Measurements from ENCODE around the gene LRRC37A3.
"Not testable (repeated sequence)": the region's sequence is repeated elsewhere in the genome, so short reads cannot be mapped to it uniquely, and the experiment has no call there.

Gene LRRC37A3

GRCh38 chr17:64919289-64920025, at the start of gene LRRC37A3:
TSS of gene LRRC37A3 (minus strand) at chr17:64919478. CDS start at chr17:64897257, 22,221 bp downstream.
- DNase-seq, result peak; percentile 100

GRCh38 chr17:64965873-64966287, 46.6 kb upstream of the LRRC37A3 start:
- peak; percentile 83 for DNase-seq

DNA sequence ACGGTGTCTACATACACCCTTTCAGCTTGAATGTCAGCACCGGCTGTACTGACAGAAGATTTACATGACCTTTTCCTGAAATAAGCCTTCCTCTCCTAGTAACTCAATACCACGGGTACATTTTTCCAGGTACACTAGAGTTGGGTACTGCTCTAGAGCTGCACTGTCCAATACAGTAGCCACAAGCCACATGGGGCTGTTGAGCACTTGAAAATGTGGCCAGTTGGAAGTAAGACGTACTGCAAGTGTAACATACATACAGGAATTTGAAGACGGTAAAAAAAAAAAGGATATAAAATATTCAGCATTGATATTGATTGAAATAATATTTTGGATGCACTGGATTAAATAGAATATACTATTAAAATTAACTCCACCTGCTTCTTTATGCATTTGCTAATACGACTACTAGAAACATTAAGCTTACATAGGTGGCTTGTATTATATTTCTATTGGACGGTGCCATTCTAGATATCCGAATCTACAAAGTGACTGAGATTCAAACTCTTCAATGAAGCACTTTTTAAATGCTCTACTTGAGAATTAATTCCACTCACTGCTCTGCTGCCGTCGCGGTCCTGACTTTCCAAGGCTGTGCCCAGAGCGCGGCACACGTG, 46.1 kb upstream of the LRRC37A3 start:
- not testable (repeated sequence) for DNase-seq

- no peak for DNase-seq
Measured at GRCh38 chr17:64964796-64965195, 45.5 kb upstream of the LRRC37A3 start.

DNA sequence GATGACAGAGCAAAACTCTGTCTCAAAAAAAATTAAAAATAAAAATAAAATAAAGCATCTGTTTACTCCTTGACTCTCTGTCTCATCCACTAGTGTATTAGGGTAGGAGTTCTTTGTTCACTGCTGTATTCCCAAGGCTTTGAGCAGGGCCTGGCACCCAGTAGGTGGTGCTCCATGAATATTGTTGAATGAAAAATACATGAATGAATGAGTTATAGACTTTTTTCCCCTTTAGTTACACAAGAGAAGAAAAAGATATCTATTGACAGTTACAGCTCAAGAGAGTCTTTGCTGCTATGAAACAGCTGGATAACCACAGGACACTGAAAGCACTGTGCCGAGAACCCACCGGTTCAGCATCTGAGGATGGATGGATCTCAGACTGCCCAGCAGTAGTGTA, 44.5 kb upstream of the LRRC37A3 start:
- DNase-seq, result not testable (repeated sequence)

DNA sequence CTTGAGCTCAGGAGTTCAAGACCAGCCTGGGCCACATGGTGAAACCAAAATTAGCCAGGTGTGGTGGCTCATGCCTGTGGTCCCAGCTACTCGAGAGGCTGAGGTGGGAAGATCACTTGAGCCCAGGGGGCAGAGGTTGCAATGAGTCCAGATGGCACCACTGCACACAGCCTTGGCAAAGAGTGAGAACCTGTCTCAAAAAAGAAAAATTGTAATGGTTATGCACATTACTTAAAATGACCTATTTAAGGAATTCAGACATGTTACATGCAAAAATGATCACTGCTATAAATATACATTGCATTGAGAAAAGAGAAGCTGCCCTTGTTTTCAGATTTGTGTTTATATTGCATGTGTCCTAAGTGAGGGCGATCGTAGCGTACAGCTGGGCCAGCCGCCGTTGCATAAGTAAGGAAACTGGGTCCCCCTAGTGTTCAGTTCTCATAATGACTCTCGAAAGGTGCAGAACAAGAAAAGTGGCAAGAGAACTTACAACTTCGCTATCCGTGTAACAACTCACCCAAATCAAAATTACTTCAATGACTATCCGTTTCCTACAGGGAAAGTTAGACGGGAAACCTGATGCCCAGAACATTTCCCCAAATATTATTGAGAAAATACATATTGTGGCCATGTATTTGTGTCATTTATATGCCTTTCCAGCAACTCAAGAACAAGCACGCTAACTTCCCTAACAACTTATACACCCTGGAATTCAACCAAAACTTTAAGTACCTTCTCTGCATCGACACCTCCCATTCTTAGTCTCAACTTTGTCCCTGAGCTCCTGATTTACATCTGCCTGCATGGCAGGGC, 42.5 kb upstream of the LRRC37A3 start:
- DNase-seq, result peak; percentile 60

DNA sequence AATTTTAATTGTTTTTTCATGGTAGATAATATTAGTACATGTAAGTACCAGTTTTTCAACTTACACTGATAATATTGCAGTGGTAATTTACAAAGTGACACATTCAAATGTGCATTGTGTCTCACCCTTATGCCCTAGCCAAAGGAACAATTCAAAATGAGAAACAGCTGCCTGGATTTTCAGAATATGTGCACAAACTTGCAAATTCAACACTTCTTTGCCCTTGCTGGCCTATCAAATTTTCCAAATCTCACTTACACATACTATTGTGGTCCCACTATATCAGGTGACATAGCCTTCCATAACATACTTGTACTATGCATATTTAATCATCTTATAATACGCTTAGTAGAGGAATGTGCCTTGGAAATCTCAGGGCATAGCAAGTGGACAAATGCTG, 32.6 kb upstream of the LRRC37A3 start:
- DNase-seq, result no peak

GRCh38 chr17:64950871-64951270, 31.6 kb upstream of the LRRC37A3 start:
- DNase-seq, result no peak

DNA sequence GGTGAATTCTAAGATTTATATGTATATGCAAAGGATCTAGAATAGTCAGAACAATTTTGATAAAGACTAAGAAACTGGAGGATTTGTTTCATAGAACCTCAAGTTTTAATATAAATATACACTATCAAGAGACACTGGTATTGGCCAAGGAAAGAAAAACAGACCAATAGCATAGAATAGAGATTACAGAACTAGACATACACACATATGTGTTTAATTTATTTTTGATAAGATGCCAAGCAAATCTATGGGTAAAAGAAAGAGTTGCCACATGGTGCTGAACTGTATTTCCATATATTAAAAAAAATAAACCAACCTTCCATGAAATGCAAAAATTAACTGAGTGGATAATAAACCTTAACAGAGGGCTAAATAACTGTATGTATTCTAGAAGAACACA, 27.9 kb upstream of the LRRC37A3 start:
- no peak for DNase-seq

DNA sequence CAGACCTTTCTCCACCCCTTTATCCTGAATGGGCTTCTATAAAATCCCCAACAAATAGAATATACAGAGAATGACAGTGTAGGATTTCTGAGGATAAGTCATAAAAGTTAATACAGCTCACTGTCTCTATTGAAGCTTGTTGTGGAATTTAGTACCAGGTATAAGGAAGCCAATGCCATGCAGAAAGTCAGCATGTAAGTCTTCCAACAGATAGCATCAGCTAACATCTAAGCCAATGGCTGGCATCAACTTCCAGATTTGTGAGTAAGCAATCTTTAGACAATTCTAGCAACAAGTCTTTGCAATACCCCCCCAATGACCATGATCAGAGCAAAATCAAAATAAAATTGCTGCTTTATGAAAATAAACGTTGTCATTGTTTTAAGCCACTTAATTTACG, 22.5 kb upstream of the LRRC37A3 start:
- no peak for DNase-seq

DNA sequence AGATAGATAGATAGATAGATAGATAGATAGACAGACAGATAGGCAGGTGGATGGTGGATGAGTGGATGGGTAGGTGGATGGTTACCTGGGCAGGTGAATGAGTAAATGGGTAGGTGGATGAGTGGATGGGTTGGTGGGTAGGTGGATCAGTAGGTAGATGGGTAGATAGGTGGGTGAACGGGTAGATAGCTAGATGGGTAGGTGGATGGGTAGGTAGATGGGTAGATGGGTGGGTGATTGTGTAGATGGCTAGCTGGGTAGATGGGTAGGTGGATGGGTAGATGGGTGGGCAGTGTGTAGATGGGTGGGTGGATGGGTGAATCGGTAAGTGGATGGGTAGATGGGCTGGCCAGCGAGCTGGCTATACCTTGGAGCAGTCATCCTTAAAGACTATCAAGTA, 21.8 kb upstream of the LRRC37A3 start:
- DNase-seq, result no peak

DNA sequence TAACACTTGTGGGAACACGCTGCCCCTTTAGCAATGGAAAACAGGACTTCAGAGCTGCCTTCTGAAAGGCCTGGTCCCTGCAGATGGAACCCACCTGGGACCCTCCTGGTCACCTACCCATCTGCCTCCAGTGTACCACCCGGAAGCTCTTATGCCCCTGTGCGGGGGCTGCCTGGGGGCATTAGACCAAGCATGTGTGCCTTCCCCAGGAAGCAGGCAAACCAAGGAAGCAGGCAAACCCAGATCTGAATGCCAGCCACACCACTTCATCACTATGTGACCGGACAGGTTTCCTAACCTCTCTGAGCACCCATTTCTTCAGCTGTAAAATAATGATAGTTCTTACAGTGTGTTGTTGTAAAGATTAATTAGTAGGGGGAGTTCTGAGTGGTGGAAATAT, 20.8 kb upstream of the LRRC37A3 start:
- no peak for DNase-seq

GRCh38 chr17:64938925-64939474, 19.7 kb upstream of the LRRC37A3 start:
- peak; percentile 66 for DNase-seq

- DNase-seq, result no peak
Measured at GRCh38 chr17:64938290-64938689, 19.0 kb upstream of the LRRC37A3 start.

GRCh38 chr17:64936117-64936516, 16.8 kb upstream of the LRRC37A3 start:
- no peak for DNase-seq

DNA sequence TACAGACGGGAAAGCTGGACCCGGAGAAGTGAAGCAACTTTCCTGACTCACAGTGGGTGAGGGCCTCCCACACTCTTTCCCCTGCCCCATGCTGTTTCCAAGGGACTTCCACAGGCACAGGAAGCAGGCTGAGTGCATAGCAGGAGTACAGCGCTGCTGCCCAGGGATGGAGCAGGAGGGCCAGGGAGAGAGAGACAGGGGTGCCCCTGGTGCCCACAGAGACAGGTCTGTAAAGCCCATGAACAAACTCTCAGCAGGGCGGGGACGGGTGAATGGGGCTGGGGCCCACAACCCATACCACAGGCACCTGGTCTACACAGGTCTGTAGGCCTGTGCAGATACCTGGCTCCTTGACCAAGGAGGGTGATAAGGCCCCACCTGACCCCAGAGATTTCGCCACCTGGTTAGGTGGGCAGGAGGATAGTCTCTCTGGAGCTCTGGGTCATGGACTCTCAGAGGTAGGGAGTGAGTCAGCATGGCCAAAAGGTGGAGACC, 15.1 kb upstream of the LRRC37A3 start:
- not testable (repeated sequence) for DNase-seq

DNA sequence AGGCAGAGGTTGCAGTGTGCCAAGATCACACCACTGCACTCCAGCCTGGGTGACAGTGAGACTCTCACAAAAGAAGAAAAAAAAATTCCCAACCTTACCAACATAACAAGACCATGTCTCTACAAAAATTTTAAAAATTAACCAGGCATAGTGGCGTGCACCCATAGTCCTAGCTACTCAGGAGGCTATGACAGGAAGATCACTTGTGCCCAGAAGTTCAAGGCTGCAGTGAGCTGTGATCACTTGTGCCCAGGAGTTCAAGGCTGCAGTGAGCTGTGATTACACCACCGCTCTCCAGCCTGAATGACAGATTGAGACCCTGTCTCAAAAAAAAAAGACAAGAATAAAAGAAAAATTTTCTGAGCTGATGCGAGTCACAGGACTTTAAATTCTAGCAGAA, 13.6 kb upstream of the LRRC37A3 start:
- not testable (repeated sequence) for DNase-seq

GRCh38 chr17:64930374-64930773, 11.1 kb upstream of the LRRC37A3 start:
- not testable (repeated sequence) for DNase-seq

DNA sequence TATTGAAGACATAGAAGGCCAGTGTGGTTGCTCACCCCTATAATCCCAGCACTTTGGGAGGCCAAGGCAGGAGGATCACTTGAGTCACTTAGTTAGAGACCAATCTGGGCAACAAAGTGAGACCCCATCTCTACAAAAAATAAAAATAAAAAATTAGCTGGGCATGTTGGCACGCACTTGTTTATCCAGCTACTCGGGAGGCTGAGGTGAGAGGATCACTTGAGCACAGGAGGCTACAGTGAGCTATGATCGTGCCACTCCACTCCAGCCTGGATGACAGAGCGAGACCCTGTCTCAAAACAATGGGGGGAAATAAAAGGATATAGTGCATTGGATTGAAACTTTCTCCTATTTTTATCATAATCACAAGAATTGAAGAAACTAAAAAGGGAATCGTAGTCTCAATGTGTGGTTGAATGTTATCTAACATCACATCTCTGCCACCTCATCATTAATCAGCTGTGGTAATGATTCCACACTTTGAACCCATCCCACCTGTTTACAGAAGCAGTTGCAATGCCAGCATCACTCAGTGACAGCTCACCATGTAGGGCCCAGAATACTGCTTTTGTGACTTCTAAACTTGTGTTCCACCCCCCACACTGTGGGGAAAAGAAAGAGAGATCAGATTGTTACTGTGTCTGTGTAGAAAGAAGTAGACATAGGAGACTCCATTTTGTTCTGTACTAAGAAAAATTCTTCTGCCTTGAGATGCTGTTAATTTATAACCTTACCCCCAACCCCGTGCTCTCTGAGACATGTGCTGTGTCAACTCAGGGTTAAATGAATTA, 10.3 kb upstream of the LRRC37A3 start:
- DNase-seq, result peak; percentile 57

GRCh38 chr17:64928701-64929100, 9.4 kb upstream of the LRRC37A3 start:
- not testable (repeated sequence) for DNase-seq

DNA sequence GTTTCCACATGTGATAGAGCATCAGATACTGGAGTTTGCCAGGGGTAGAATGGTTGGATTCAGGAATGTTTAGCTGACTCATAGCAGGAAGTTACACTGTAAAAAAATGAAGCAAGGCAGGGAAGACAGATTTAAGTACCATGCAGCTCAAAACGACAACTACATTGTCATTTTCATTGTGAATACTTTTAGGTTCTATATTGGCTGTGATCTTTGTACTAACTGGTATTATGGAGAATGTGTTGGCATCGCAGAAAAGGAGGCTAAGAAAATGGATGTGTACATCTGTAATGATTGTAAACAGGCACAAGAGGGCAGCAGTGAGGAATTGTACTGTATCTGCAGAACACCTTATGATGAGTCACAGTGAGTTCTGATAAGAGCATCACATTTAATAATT, 8.2 kb upstream of the LRRC37A3 start:
- peak; percentile 72 for DNase-seq

GRCh38 chr17:64926430-64926829, 7.2 kb upstream of the LRRC37A3 start:
- DNase-seq, result not testable (repeated sequence)

Measured in stimulated activated CD4-positive, alpha-beta T cell treated with anti-CD3 and anti-CD28 coated beads, Interleukin-15, amount 100 ng/mL, for 24 hours (primary cell).